GM21447 (cell line): ENCODE measurements around the gene SLC6A11.

Experiments
- ATAC-seq: cut with Tn5 transposase; IDR thresholded peaks from one replicate; pipeline ENCODE4 v1.9.1; 2021; ENCODE audit not compliant: unreplicated experiment

The SLC6A11 gene

GRCh38 chr3:10837849-10838248 is 21.8 kb downstream of the SLC6A11 start:
- no peak for ATAC-seq

GRCh38 chr3:10839167-10839566 is 23.1 kb downstream of the SLC6A11 start:
- ATAC-seq, result no peak

- no peak for ATAC-seq
Measured at GRCh38 chr3:10841100-10841499, 25.1 kb downstream of the SLC6A11 start.

GRCh38 chr3:10843378-10843777 is 27.4 kb downstream of the SLC6A11 start:
- no peak for ATAC-seq

GRCh38 chr3:10845001-10845761 is 29.2 kb downstream of the SLC6A11 start:
- ATAC-seq, result no peak

- ATAC-seq, result no peak
Measured at GRCh38 chr3:10845839-10846656, 30.0 kb downstream of the SLC6A11 start.

GRCh38 chr3:10846657-10846975 is 30.6 kb downstream of the SLC6A11 start:
- no peak for ATAC-seq

GRCh38 chr3:10848261-10848660 is 32.2 kb downstream of the SLC6A11 start:
- ATAC-seq, result no peak

GRCh38 chr3:10852066-10852808 is 36.2 kb downstream of the SLC6A11 start:
- no peak for ATAC-seq

GRCh38 chr3:10855083-10855870 is 39.2 kb downstream of the SLC6A11 start:
- ATAC-seq, result no peak

- ATAC-seq, result no peak
Measured at GRCh38 chr3:10855871-10856662, 40.0 kb downstream of the SLC6A11 start.

GRCh38 chr3:10857235-10857634 is 41.2 kb downstream of the SLC6A11 start:
- ATAC-seq, result no peak

- ATAC-seq, result no peak
Measured at GRCh38 chr3:10858091-10858490, 42.1 kb downstream of the SLC6A11 start.

- no peak for ATAC-seq
Measured at GRCh38 chr3:10867384-10867783, 51.4 kb downstream of the SLC6A11 start.

GRCh38 chr3:10869460-10869859 is 53.4 kb downstream of the SLC6A11 start:
- ATAC-seq, result no peak

- no peak for ATAC-seq
Measured at GRCh38 chr3:10870296-10870695, 54.3 kb downstream of the SLC6A11 start.

GRCh38 chr3:10873415-10873814 is 57.4 kb downstream of the SLC6A11 start:
- no peak for ATAC-seq

- no peak for ATAC-seq
Measured at GRCh38 chr3:10875914-10876313, 59.9 kb downstream of the SLC6A11 start.

- ATAC-seq, result no peak
Measured at GRCh38 chr3:10876661-10877060, 60.6 kb downstream of the SLC6A11 start.

- no peak for ATAC-seq
Measured at GRCh38 chr3:10882851-10883250, 66.8 kb downstream of the SLC6A11 start.
